ENCODE results near the gene KRI1.

Gene KRI1

DNA sequence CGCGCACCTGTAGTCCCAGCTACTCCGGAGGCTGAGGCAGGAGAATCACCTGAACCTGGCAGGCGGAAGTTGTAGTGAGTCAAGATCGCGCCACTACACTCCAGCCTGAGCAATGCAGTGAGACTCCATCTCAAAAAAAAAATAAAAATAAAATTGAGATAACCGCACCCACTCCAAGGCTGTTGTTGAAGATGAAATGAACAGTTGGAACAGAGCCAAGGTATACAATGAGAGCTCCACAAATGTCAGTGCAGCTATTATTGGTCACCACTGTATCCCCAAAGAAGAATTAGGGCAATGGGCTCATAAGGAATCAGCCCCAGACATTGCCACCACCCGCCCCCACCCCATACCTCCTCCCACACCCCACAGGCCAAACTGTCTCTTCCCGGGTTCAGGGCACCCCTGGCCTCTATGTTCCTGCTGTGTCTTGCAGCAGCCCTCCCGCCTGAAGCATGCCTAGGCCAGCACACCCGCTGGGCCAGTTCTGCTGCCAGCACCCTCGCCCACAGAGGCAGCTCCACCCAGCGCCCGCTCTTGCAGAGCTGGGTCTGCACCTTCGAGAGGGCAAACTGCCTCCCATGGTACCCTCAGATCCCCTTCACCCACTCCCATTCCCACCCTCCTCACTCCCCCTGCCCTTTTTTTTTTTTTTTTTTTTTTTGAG, 45.0 kb downstream of the KRI1 start:
- no peak for DNase-seq (ENCODE audit: low read depth)
- in situ Hi-C loops (cut with HindIII; ENCODE audit: low sequenced_read_pairs), result no loop called here
- TF ChIP-seq, protein P1, sequence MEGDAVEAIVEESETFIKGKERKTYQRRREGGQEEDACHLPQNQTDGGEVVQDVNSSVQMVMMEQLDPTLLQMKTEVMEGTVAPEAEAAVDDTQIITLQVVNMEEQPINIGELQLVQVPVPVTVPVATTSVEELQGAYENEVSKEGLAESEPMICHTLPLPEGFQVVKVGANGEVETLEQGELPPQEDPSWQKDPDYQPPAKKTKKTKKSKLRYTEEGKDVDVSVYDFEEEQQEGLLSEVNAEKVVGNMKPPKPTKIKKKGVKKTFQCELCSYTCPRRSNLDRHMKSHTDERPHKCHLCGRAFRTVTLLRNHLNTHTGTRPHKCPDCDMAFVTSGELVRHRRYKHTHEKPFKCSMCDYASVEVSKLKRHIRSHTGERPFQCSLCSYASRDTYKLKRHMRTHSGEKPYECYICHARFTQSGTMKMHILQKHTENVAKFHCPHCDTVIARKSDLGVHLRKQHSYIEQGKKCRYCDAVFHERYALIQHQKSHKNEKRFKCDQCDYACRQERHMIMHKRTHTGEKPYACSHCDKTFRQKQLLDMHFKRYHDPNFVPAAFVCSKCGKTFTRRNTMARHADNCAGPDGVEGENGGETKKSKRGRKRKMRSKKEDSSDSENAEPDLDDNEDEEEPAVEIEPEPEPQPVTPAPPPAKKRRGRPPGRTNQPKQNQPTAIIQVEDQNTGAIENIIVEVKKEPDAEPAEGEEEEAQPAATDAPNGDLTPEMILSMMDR (IDR thresholded peaks at IDR 0.05; ENCODE audit: low read depth, low read length, missing control alignments), result no peak
- no peak overlapping the region for H3K4me3 ChIP-seq (ENCODE audit: low read depth, low read length)

DNA sequence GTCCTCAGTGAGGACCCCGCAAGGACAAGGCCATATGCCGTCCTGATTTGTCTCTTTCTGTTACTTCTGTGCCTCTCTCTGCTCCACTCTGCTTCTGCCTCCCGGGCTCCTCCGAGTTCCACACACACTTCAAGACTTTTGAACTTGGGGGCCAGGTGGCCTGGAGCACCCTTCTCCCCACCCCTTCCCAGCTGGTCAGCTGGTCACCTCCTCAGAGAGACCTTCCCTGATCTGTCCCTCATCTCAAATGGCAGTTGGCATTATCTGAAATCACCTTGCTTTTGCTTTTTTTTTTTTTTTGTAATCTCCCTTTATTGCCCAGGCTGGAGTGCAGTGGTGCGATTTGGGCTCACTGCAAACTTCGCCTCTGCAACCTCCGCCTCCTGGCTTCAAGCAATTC, 46.4 kb downstream of the KRI1 start:
- in situ Hi-C loops (cut with HindIII; ENCODE audit: low sequenced_read_pairs), result no loop called here
- H3K4me3 ChIP-seq (ENCODE audit: low read depth, low read length), result no peak overlapping the region
- no peak for DNase-seq (ENCODE audit: low read depth)
- TF ChIP-seq, protein P1 (IDR thresholded peaks at IDR 0.05; ENCODE audit: low read depth, low read length, missing control alignments), result no peak

DNA sequence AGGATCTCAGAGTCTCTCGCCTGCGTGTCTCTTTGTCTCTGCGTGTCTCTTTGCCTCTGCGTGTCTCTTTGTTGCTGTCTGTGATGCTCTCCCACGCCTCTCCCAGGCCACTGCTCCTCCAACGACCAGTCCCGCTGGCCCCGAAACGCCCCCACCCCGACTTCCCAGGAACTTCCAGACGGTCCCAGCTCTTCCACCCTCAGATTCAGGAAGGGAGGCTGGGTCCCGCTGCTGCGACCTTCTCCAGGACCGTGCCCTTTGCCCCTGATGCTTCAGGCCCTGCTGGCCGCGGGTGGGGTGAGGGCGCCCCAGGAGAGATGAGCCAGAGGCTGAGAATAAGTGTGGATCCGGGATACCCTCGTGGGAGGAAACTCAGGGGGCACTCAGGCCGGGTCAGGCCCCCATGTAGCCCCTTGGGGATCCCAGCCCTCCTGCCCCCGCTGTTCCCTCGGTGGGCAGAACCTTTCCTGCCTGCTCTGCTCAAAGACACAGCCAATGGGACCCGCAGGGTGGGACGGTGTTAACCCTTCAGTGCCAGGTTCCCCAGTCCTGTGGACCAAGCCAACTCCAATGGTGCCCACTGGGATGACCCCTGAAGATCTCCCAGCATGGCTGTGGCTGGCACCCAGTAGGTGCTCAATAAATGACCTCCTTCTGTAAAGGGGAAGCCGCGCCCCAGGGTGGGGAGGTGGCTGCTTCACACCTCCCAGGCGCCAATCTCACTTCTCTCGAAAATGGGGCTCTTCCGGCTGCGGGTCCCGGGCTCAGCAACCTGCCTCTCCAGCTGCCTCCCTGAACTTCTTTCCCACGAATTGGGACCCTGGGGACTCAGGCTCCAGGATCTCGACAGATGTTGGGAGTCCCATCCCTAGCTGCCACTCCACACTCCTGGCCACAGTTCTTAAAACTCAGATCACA, 47.1 kb downstream of the KRI1 start:
- no peak overlapping the region for H3K4me3 ChIP-seq (ENCODE audit: low read depth, low read length)
- TF ChIP-seq, protein P1 (IDR thresholded peaks at IDR 0.05; ENCODE audit: low read depth, low read length, missing control alignments), result no peak
- DNase-seq (ENCODE audit: low read depth), result no peak
- in situ Hi-C loops (cut with HindIII; ENCODE audit: low sequenced_read_pairs), result no loop called here

DNA sequence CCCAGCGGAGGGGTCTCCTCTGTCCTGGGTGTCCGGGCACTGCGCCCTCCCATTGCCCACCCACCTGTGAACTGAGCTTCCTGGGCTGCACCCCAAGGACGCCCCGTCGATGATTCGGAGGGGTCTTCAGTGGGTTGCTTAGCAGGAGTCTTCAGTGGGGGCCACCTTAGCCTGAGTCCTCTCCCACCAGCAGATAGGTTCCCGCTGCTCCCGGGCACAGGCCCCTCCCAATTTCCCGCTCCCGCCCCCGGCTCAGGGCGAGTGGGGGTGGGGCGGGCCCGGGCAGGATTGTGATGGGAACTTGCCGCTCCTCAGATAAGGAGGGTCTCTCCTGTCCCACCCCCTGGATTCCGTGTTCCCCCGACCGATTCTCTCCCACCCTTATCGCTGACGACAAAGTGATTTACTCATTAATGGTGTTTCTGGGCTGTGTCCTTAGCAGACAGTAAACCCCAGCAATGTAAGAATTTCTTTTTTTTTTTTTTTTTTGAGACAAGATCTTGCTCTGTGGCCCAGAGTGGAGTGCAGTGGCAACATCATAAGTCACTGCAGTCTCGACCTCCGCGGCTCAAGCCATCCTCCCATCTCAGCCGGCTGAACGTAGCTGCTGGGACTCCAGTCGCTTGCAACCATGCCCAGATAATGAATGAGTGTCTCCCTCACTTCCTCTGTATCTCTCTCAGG, 47.9 kb downstream of the KRI1 start:
- DNase-seq (ENCODE audit: low read depth), result no peak
- in situ Hi-C loops (cut with HindIII; ENCODE audit: low sequenced_read_pairs), result no loop called here
- peak overlapping the region; percentile 12 for H3K4me3 ChIP-seq (ENCODE audit: low read depth, low read length)
- TF ChIP-seq, protein P1 (IDR thresholded peaks at IDR 0.05; ENCODE audit: low read depth, low read length, missing control alignments), result no peak

DNA sequence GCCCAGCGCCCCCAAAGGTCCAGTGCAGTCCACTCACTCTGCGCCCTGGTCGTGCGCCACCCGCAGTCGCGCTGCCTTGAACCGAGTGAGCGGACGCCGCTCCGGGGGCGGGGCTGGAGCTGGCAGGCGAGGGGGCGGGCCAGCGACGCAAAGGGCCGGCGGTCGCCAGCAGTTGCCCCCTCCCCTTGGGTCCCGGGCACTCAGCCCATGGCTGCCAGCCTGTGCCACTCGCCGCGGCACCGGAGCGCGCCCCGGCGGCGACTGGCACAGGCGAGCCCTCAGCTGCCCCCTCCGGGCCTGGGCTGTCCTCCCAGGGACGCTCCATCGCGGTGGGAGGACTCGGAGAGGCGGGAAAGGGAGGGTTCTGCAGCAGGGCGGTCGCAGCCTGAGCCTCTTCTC, 48.5 kb downstream of the KRI1 start, which contains the start of gene S1PR5:
S1PR5 (minus strand) TSS at position 87 of the 399 bp plus-strand sequence. CDS start 2,436 bp downstream, outside the sequence.
- peak within 1 kb of the TSS; percentile 12 for H3K4me3 ChIP-seq (ENCODE audit: low read depth, low read length)
- DNase-seq (ENCODE audit: low read depth), result no peak
- in situ Hi-C loops (cut with HindIII; ENCODE audit: low sequenced_read_pairs), result no loop called here
- TF ChIP-seq, protein P1 (IDR thresholded peaks at IDR 0.05; ENCODE audit: low read depth, low read length, missing control alignments), result no peak

DNA sequence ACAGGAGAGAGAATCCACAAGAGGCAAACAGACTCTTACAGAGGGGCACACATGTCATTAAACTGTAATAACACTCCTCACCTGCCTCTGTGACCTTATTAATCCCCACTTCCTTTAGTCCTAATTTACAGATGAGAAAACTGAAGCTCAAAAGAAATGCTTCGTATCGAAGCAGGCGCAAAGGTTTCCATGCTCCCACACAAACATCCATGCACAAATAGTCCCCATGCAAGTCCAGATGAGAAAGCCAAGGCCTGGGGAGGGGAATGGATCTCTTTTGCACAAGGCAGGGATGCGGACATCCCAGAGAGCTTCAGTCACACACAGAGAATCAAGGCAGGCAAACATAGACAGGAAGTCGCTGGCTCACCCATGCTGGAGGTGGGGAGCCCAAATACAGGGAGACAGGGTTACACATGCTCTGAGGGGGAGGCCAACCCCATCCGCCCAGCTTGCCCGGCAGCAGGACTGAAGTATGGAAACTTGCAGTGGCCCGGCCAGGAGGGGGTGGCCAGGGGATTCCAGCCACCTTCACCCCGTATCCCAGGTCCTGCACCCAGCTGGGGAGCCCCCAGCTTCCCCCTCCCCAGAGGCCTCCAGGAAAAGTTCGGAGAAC, 49.0 kb downstream of the KRI1 start:
- H3K4me3 ChIP-seq (ENCODE audit: low read depth, low read length), result peak overlapping the region; percentile 12
- DNase-seq (ENCODE audit: low read depth), result no peak
- in situ Hi-C loops (cut with HindIII; ENCODE audit: low sequenced_read_pairs), result no loop called here

More for the DNA sequence above, 49.0 kb downstream of the KRI1 start:
- TF ChIP-seq, protein P1 (IDR thresholded peaks at IDR 0.05; ENCODE audit: low read depth, low read length, missing control alignments), result no peak

Measured in astrocyte of the cerebellum (primary cell).